Left lung (tissue), 10 donors: Measurements from ENCODE around the gene TRPM1. TPM values are rescaled to one million over a fixed set of nuclear protein-coding genes. Genes with fewer than 3 reads are reported as not detected.

Source experiments
- ATAC-seq: fragments of 200-7000 bp; cut with Tn5 transposase; one replicate; pipeline ENCODE4 v1.9.1; 2020; ENCODE audit warnings: moderate library complexity
- DNase-seq, 4 donors: peaks; one replicate each; pipeline ENCODE4 v3.0.0-alpha.2; 2013 to 2020
- H3K27ac ChIP-seq, 2 donors: fragments of 200-600 bp; sonication (generic) in 1 of 2; one replicate each; pipeline versions ENCODE4 v1.5.0 to v1.8.0; 2020 to 2021
- H3K27me3 ChIP-seq, 2 donors: fragments of 200-600 bp; sonication (generic) in 1 of 2; one replicate each; pipeline versions ENCODE4 v1.5.0 to v1.8.0; 2020 to 2021
- H3K36me3 ChIP-seq, 2 donors: fragments of 200-600 bp; sonication (generic) in 1 of 2; one replicate each; pipeline versions ENCODE4 v1.5.0 to v1.8.0; 2020 to 2021
- H3K4me1 ChIP-seq, 2 donors: fragments of 200-600 bp; one replicate each; pipeline ENCODE4 v1.8.0; 2021
- H3K4me3 ChIP-seq, 2 donors: fragments of 200-600 bp; sonication (generic) in 1 of 2; one replicate each; pipeline versions ENCODE4 v1.5.0 to v1.8.0; 2020 to 2021; ENCODE audit warnings: mild to moderate bottlenecking in 1 of 2
- H3K9me3 ChIP-seq, 2 donors: fragments of 200-600 bp; sonication (generic) in 1 of 2; one replicate each; pipeline versions ENCODE4 v1.5.0 to v1.8.0; 2020 to 2021
- CTCF ChIP-seq, 2 donors: fragments of 200-600 bp; sonication (generic) in 1 of 2; IDR thresholded peaks; one replicate each; pipeline versions ENCODE4 v1.5.0 to v1.8.0; 2021; ENCODE audit warnings: antibody characterized with exemption in 2 of 2
- intact Hi-C, 2 donors: fragments of 100-400 bp; cut with DNase I; formaldehyde crosslinking; loops; one replicate each; pipeline versions ENCODE4 v1.11.2 to v1.14.2; 2022
- polyA plus RNA-seq, 6 donors: library from polyadenylated mRNA; unstranded; fragments of 120-200 nt; gene quantifications; one replicate each; pipeline ENCODE4 v1.2.1, GENCODE V29; 2013; ENCODE audit not compliant: insufficient read length in 6 of 6
- total RNA-seq, 2 donors: library from RNA; stranded (reverse); fragmentation: NEBNext Ultra II Directional; extraction: Animal tissue kit (Norgen Biotek cat#: 25700); gene quantifications; one replicate each; pipeline ENCODE4 v1.2.1, GENCODE V29; 2021
- donor health status: DM: no; HTN: yes; CAD: no.
- donor health status: DM: no; HTN: no; CAD: no.

Gene TRPM1
- total and polyA plus RNA-seq, 8 donors = 0.03 to 0.04 TPM; not detected in 6

- Histone ChIP-seq H3K36me3 (no peaks in the 10 kb centered on the region), H3K27ac (no peak overlapping the region), H3K4me1 (no peaks in the 10 kb centered on the region), H3K4me3 (no peak overlapping the region), H3K9me3 (no peaks in the 10 kb centered on the region), H3K27me3 (no peaks in the 10 kb centered on the region)
- intact Hi-C loops = no loop called here
- no peak for TF ChIP-seq CTCF (IDR thresholded peaks at IDR 0.05)
- no peak for DNase-seq
- ATAC-seq = no peak
Observed at GRCh38 chr15:31148297-31149087, 47.0 kb upstream of the TRPM1 start.

DNA sequence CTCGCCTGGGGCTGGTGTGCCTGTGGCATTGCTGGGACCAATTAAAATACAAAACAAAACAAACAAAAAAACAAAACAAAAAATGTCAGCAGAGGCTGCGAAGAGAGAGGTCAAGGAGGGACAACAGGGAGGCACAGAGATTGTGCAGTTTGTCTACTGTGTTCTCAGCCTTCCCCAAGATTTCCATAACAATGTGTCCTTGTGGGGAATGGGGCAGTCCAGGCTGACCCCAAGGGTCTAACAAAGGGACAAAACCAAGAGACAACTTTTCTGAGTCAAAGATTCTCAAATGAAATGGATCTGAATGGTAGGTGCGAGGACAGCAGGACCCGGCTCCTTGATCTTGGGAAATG is 46.4 kb upstream of the TRPM1 start:
- Histone ChIP-seq H3K4me3 (no peak overlapping the region), H3K36me3 (no peaks in the 10 kb centered on the region), H3K9me3 (no peaks in the 10 kb centered on the region), H3K4me1 (no peaks in the 10 kb centered on the region), H3K27ac (no peak overlapping the region), H3K27me3 (no peaks in the 10 kb centered on the region)
- ATAC-seq = no peak
- DNase-seq = no peak
- TF ChIP-seq CTCF (IDR thresholded peaks at IDR 0.05) = no peak
- intact Hi-C loops = no loop called here

- H3K9me3 ChIP-seq = no peaks in the 10 kb centered on the region
- H3K36me3 ChIP-seq = no peaks in the 10 kb centered on the region
- no peaks in the 10 kb centered on the region for H3K27me3 ChIP-seq
- intact Hi-C loops = no loop called here
- no peak overlapping the region for H3K27ac ChIP-seq
- H3K4me3 ChIP-seq = no peak overlapping the region
- no peaks in the 10 kb centered on the region for H3K4me1 ChIP-seq
- no peak for DNase-seq
- TF ChIP-seq CTCF (IDR thresholded peaks at IDR 0.05) = no peak
- ATAC-seq = no peak
Observed at GRCh38 chr15:31147456-31147855, 45.9 kb upstream of the TRPM1 start.

GRCh38 chr15:31145271-31145911 is 43.9 kb upstream of the TRPM1 start:
- Histone ChIP-seq H3K27me3 (no peaks in the 10 kb centered on the region), H3K4me1 (no peaks in the 10 kb centered on the region), H3K36me3 (no peaks in the 10 kb centered on the region), H3K27ac (no peak overlapping the region), H3K9me3 (no peaks in the 10 kb centered on the region), H3K4me3 (no peak overlapping the region)
- intact Hi-C loops = no loop called here
- no peak for TF ChIP-seq CTCF (IDR thresholded peaks at IDR 0.05)
- DNase-seq = no peak
- no peak for ATAC-seq

DNA sequence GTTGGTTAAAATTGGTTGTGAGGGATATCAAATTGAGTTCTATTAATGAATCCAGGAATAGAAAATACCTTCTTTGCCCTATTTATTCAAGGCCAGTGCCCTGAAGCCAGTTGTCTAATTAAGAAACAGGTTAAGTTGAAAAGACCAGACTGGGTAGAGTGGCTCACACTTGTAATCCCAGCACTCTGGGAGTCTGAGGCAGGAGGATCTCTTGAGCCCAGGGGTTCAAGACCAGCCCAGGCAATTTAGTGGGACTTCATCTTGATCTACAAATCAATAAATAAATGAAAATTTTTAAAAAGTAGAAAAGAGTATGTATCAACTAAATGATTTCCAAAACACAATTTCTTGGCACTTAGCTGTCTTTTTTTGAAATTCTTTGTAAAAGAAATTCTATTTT is 40.3 kb upstream of the TRPM1 start:
- TF ChIP-seq CTCF (IDR thresholded peaks at IDR 0.05) = no peak
- H3K9me3 ChIP-seq = no peaks in the 10 kb centered on the region

More for the DNA sequence above, 40.3 kb upstream of the TRPM1 start:
- Histone ChIP-seq H3K4me1 (no peaks in the 10 kb centered on the region), H3K27ac (no peak overlapping the region), H3K4me3 (no peak overlapping the region), H3K36me3 (no peaks in the 10 kb centered on the region), H3K27me3 (no peaks in the 10 kb centered on the region)
- ATAC-seq (no peak), DNase-seq (no peak)
- intact Hi-C loops = no loop called here
